Transverse colon (tissue), 4 donors: ENCODE measurements around the gene CD33. TPM values are rescaled to one million over a fixed set of nuclear protein-coding genes. Genes with fewer than 3 reads are reported as not detected.
"Not testable (repeated sequence)": the region's sequence is repeated elsewhere in the genome, so short reads cannot be mapped to it uniquely, and the experiment has no call there.

Source experiments
- DNase-seq: peaks from one replicate; pipeline ENCODE4 v3.0.0-alpha.2; 2019
- H3K27ac ChIP-seq, 4 donors: fragments of 200-600 bp; sonication (generic); 2 replicates each; pipeline ENCODE4 v1.5.1; 2016 to 2018; ENCODE audit warnings: inconsistent platforms in 4 of 4
- H3K27me3 ChIP-seq: fragments of 200-600 bp; sonication (generic); 2 replicates; pipeline ENCODE4 v1.5.1; 2017; ENCODE audit warnings: inconsistent platforms
- H3K36me3 ChIP-seq, 4 donors: fragments of 200-600 bp; sonication (generic); 2 replicates each; pipeline ENCODE4 v1.5.1; 2017 to 2019; ENCODE audit warnings: inconsistent platforms in 4 of 4
- H3K4me1 ChIP-seq, 4 donors: fragments of 200-600 bp; sonication (generic); 2 replicates each; pipeline ENCODE4 v1.5.1; 2017 to 2020; ENCODE audit warnings: inconsistent platforms in 4 of 4
- H3K4me3 ChIP-seq, 4 donors: fragments of 200-600 bp; sonication (generic); 1 replicate in 1 of 4; 2 replicates in 3 of 4; pipeline versions ENCODE4 v1.5.1 to v1.6.1; 2017 to 2019; ENCODE audit warnings: inconsistent platforms in 4 of 4
- H3K9me3 ChIP-seq, 2 donors: fragments of 200-600 bp; sonication (generic); 2 replicates each; pipeline ENCODE4 v1.5.1; 2017 to 2019; ENCODE audit warnings: inconsistent platforms in 2 of 2
- CTCF ChIP-seq, 5 experiments: fragments of 200-600 bp in 3 of 5; fragments of 450-650 bp in 2 of 5; sonication (generic) in 3 of 5; IDR thresholded peaks; 1 replicate in 2 of 5; 2 replicates in 3 of 5; pipeline ENCODE4 v1.5.1; 2016 to 2017; ENCODE audit warnings: antibody characterized with exemption in 5 of 5, inconsistent platforms in 3 of 5, mild to moderate bottlenecking in 2 of 5, moderate library complexity in 1 of 5
- EP300 ChIP-seq: sonication (generic); formaldehyde crosslinking; IDR thresholded peaks from one replicate; pipeline ENCODE4 v1.6.1; 2017; ENCODE audit warnings: antibody characterized with exemption, low read depth
- POLR2A ChIP-seq: fragments of 450-650 bp; IDR thresholded peaks from one replicate; pipeline ENCODE4 v1.6.1; 2016; ENCODE audit warnings: antibody characterized with exemption, mild to moderate bottlenecking, moderate library complexity
- POLR2AphosphoS5 ChIP-seq, 3 donors: sonication (generic); formaldehyde crosslinking; IDR thresholded peaks; one replicate each; pipeline ENCODE4 v1.6.1; 2016; ENCODE audit warnings: antibody characterized with exemption in 3 of 3
- WGBS, 2 donors: methylation state at CpG; one replicate each; pipeline ENCODE4 v1.1.5; 2018; ENCODE audit warnings: low coverage in 1 of 2; 5-methylcytosine and 5-hydroxymethylcytosine counted together
- in situ Hi-C, 4 donors: fragments of 200-750 bp; cut with MboI; loops; one replicate each; pipeline versions ENCODE4 v1.15.0 to v1.15.1; 2017; ENCODE audit warnings: low sequenced_read_pairs in 3 of 4, low pct_ligation_motif_present in 1 of 4, low pct_unique_long_range_greater_than_20kb in 1 of 4
- intact Hi-C: fragments of 100-400 bp; cut with DNase I; formaldehyde crosslinking; loops from one replicate; pipeline ENCODE4 v1.15.1; 2023; ENCODE audit warnings: low total_unique reads
- total RNA-seq, 4 donors: library from RNA; depleted of rRNA; stranded (reverse); fragments of >200 nt; gene quantifications; one replicate each; pipeline ENCODE4 v1.1.0, GENCODE V29; 2016

The CD33 gene
- 1 to 10 TPM in 2 of 4 donors, not detected in 2; 2.5 to 2.6 TPM for total RNA-seq

DNA sequence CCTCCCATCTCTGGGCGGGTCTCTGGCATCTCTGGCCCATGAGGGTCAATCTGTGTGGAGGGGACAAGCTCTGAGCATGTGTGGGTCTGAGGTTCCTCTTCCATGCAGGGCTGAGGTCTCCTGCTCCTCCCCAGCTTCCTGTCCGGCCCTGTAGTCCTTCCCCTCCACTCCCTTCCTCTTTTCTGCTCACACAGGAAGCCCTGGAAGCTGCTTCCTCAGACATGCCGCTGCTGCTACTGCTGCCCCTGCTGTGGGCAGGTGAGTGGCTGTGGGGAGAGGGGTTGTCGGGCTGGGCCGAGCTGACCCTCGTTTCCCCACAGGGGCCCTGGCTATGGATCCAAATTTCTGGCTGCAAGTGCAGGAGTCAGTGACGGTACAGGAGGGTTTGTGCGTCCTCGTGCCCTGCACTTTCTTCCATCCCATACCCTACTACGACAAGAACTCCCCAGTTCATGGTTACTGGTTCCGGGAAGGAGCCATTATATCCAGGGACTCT is at the start of gene CD33:
Gene CD33 (plus strand): TSS at position 183 of the 496 bp plus-strand sequence. CDS start 39 bp downstream, at position 222.
- H3K27me3 ChIP-seq, in situ Hi-C loops, H3K4me1 ChIP-seq, DNase-seq, H3K36me3 ChIP-seq, intact Hi-C loops, H3K9me3 ChIP-seq, H3K27ac ChIP-seq: not testable (repeated sequence)
- H3K4me3 ChIP-seq = peak within 1 kb of the TSS in 1 of 4 donors; percentile 20
- 63 to 65% methylated on average over 5 to 11 of the region's 11 CpGs for WGBS, 2 donors

DNA sequence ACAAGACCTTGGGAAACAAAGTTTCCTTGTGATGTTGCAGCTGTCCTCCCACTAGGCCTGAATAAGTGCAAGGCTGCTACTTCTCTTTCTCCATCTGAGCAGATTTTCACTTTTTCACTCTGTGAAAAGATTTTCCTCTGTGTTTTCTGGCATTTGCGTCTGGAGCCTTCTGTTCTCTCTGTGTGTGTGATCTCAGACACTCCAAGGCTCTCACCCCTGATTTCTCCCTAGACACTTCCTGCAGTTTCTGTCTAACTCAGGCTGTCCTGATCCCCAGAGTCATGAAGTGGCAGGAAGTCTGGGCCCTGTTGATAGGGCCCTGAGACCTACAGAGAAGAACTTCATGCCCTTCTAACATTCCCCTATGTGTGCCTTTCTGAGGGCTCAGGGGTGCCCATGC is 45.6 kb upstream of the CD33 start:
- peaks cover 11% of the 10 kb centered on the region for H3K27me3 ChIP-seq
- 43 to 60% methylated on average over 1 of the region's 1 CpG for WGBS, 2 donors
- H3K36me3 ChIP-seq = no peaks in the 10 kb centered on the region
- no peak overlapping the region for H3K4me3 ChIP-seq
- H3K27ac ChIP-seq = no peak overlapping the region
- no peaks in the 10 kb centered on the region for H3K9me3 ChIP-seq
- intact Hi-C loops (no loop called here), in situ Hi-C loops (no loop called here)
- TF ChIP-seq EP300 (no peak), POLR2A (no peak), POLR2AphosphoS5 (IDR thresholded peaks at IDR 0.05) (no peak), CTCF (IDR thresholded peaks at IDR 0.05) (no peak)
- DNase-seq = no peak
- no peaks in the 10 kb centered on the region for H3K4me1 ChIP-seq

- in situ Hi-C loops = no loop called here
- Histone ChIP-seq H3K4me1 (no peaks in the 10 kb centered on the region), H3K36me3 (no peaks in the 10 kb centered on the region), H3K27ac (no peak overlapping the region), H3K4me3 (no peak overlapping the region), H3K27me3 (peaks cover 30% of the 10 kb centered on the region), H3K9me3 (no peaks in the 10 kb centered on the region)
- no peak for DNase-seq
- intact Hi-C loops = no loop called here
- TF ChIP-seq EP300 (no peak), CTCF (IDR thresholded peaks at IDR 0.05) (no peak), POLR2A (no peak), POLR2AphosphoS5 (IDR thresholded peaks at IDR 0.05) (no peak)
- WGBS, 2 donors = 92% methylated on average over 11 of the region's 39 CpGs; no CpG with 5 or more reads in 1 of the 2 donors
Observed at GRCh38 chr19:51181377-51181912, 43.4 kb upstream of the CD33 start.

DNA sequence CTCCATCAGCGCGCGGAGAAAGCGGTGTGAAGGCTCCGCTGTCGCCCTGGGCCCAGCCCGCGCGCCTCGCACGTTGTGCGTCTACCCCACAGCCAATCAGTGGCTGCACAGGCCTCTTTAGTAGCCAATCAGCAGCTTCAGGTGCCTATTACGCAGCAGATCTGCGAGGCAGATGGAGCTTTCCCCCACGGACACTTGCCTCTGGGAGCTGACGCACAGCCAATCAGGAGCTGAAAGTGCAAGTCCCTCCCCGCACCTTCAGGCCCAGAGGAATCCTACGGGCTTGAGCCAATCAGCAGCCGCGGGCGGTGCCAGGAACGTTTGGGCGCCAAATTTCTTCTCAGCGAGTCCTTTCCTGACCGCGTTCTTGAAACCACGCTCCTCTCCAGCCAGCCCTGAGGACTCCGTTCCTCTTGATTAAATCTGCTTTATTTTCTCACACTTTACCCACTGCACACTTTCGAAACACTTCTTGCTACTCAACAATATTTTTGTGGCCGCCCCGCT is 42.9 kb upstream of the CD33 start:
- DNase-seq = no peak
- Histone ChIP-seq H3K9me3 (no peaks in the 10 kb centered on the region), H3K4me1 (no peaks in the 10 kb centered on the region), H3K36me3 (no peaks in the 10 kb centered on the region), H3K27ac (no peak overlapping the region), H3K4me3 (no peak overlapping the region), H3K27me3 (peaks cover 30% of the 10 kb centered on the region)
- intact Hi-C loops (no loop called here), in situ Hi-C loops (no loop called here)
- TF ChIP-seq POLR2A (no peak), EP300 (no peak), CTCF (IDR thresholded peaks at IDR 0.05) (no peak), POLR2AphosphoS5 (IDR thresholded peaks at IDR 0.05) (no peak)
- WGBS, 2 donors = 67 to 80% methylated on average over 4 to 30 of the region's 31 CpGs

DNA sequence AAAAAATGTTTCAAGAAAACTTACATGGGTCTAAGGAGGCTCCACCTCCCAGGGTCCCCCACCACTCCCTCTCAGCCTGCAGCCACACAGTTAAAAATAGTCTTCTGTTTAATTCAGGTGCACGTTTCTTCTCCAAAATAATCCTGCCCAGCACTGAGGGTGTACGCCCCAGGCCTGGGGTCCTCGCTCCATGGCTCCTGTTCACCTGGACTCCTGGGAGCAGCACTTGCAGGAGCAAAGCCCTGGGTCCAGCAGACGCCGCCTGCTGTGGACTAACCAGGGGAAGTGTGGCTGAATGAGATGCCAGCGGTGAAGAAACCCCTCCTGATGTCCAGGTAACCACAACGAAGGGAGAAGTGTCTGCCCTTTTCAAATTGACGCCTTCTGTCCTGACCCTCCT is 41.3 kb upstream of the CD33 start:
- intact Hi-C loops (no loop called here), in situ Hi-C loops (no loop called here)
- no peak overlapping the region for H3K4me3 ChIP-seq
- peaks cover 30% of the 10 kb centered on the region for H3K27me3 ChIP-seq
- 33 to 75% methylated on average over 1 to 8 of the region's 8 CpGs for WGBS, 2 donors
- no peaks in the 10 kb centered on the region for H3K4me1 ChIP-seq
- TF ChIP-seq EP300 = no peak
- TF ChIP-seq POLR2AphosphoS5 (IDR thresholded peaks at IDR 0.05) = no peak
- TF ChIP-seq CTCF (IDR thresholded peaks at IDR 0.05) = no peak
- TF ChIP-seq POLR2A = no peak
- H3K36me3 ChIP-seq = no peaks in the 10 kb centered on the region
- H3K9me3 ChIP-seq = no peaks in the 10 kb centered on the region
- H3K27ac ChIP-seq = no peak overlapping the region
- DNase-seq = no peak
